Islet of Langerhans (tissue), 1 donor: ENCODE results near the gene RRAD.
"Not testable (repeated sequence)": the region's sequence is repeated elsewhere in the genome, so short reads cannot be mapped to it uniquely, and the experiment has no call there.

ENCODE experiments used
- FAIRE-seq: peaks from one replicate; lab custom pipeline; 2011; peaks lifted over from hg19 to GRCh38; lab: Jason Lieb, UNC

The RRAD gene

GRCh38 chr16:66925322-66925840 is at the start of gene RRAD:
Gene RRAD, minus strand, starts transcription at chr16:66925535. Its CDS starts 356 bp downstream, at chr16:66925179.
- no peak for FAIRE-seq

GRCh38 chr16:66974932-66975246 is 49.6 kb upstream of the RRAD start:
- FAIRE-seq: not testable (repeated sequence)

GRCh38 chr16:66974156-66974931 is 49.0 kb upstream of the RRAD start:
- not testable (repeated sequence) for FAIRE-seq

GRCh38 chr16:66973716-66974115 is 48.4 kb upstream of the RRAD start:
- FAIRE-seq: no peak

GRCh38 chr16:66972983-66973382 is 47.6 kb upstream of the RRAD start:
- FAIRE-seq: no peak

- no peak for FAIRE-seq
Measured at GRCh38 chr16:66970775-66971720, 45.7 kb upstream of the RRAD start.

GRCh38 chr16:66968847-66969246 is 43.5 kb upstream of the RRAD start:
- no peak for FAIRE-seq

GRCh38 chr16:66964049-66964448 is 38.7 kb upstream of the RRAD start:
- no peak for FAIRE-seq

- no peak for FAIRE-seq
Measured at GRCh38 chr16:66961914-66962313, 36.6 kb upstream of the RRAD start.

GRCh38 chr16:66961065-66961744 is 35.9 kb upstream of the RRAD start, which contains the start of gene CES3:
Gene CES3, plus strand, starts transcription at chr16:66961266. Its CDS starts 42 bp downstream, at chr16:66961308.
- FAIRE-seq: no peak

- no peak for FAIRE-seq
Measured at GRCh38 chr16:66960270-66960669, 34.9 kb upstream of the RRAD start.

- FAIRE-seq: no peak
Measured at GRCh38 chr16:66959704-66960161, 34.4 kb upstream of the RRAD start.

- FAIRE-seq: no peak
Measured at GRCh38 chr16:66958857-66959703, 33.7 kb upstream of the RRAD start.

- not testable (repeated sequence) for FAIRE-seq
Measured at GRCh38 chr16:66956154-66956457, 30.8 kb upstream of the RRAD start.

GRCh38 chr16:66955363-66956153 is 30.2 kb upstream of the RRAD start:
- FAIRE-seq: not testable (repeated sequence)

- peak; percentile 81 for FAIRE-seq
Measured at GRCh38 chr16:66954097-66954659, 28.8 kb upstream of the RRAD start.

GRCh38 chr16:66953462-66954096 is 28.2 kb upstream of the RRAD start:
- FAIRE-seq: no peak

GRCh38 chr16:66952430-66953110 is 27.2 kb upstream of the RRAD start:
- peak; percentile 51 for FAIRE-seq
